ENCODE measurements around the gene SYT1.

The SYT1 gene

GRCh38 chr12:78871566-78871965, 7.0 kb downstream of the SYT1 start:
- no peak for TF ChIP-seq TRIM28 (IDR thresholded peaks at IDR 0.05; ENCODE audit: borderline replicate concordance, low read length)
- TF ChIP-seq ZNF623 (tag by site-specific recombination; IDR thresholded peaks at IDR 0.05) = no peak
- TF ChIP-seq ZBTB11 (tag by site-specific recombination; conservative IDR thresholded peaks at IDR 0.05; ENCODE audit: low read depth) = no peak
- TF ChIP-seq ZNF768 (tag by site-specific recombination; IDR thresholded peaks at IDR 0.05) = no peak
- TF ChIP-seq KLF9 (tag by site-specific recombination; IDR thresholded peaks at IDR 0.05; ENCODE audit: low read depth) = no peak
- no peak for TF ChIP-seq ZNF48 (tag by site-specific recombination; IDR thresholded peaks at IDR 0.05)
- TF ChIP-seq PRDM2 (tag by site-specific recombination; IDR thresholded peaks at IDR 0.05; ENCODE audit: borderline replicate concordance) = no peak
- Histone ChIP-seq H3K27ac (ENCODE audit: extremely low read depth, low read depth, low read length) (no peak overlapping the region), H3K4me1 (ENCODE audit: control insufficient read depth, insufficient read depth, low read length) (no peaks in the 10 kb centered on the region), H3K36me3 (ENCODE audit: control insufficient read depth in 2 of 2, insufficient read depth in 1 of 2, low read length in 2 of 2) (no peaks in the 10 kb centered on the region), H3K9me3 (ENCODE audit: control insufficient read depth, insufficient read depth, low read depth, low read length) (no peaks in the 10 kb centered on the region), H3K4me3 (ENCODE audit: low read depth, low read length) (no peak overlapping the region)
- POLR2A ChIA-PET = no interaction called here
- CTCF ChIA-PET = no interaction called here

GRCh38 chr12:78878459-78878858, 13.9 kb downstream of the SYT1 start:
- H3K27ac ChIP-seq (ENCODE audit: extremely low read depth, low read depth, low read length) = no peak overlapping the region
- H3K9me3 ChIP-seq (ENCODE audit: control insufficient read depth, insufficient read depth, low read depth, low read length) = no peaks in the 10 kb centered on the region
- H3K36me3 ChIP-seq (ENCODE audit: control insufficient read depth in 2 of 2, insufficient read depth in 1 of 2, low read length in 2 of 2) = no peaks in the 10 kb centered on the region
- POLR2A ChIA-PET = interaction anchor here (0.6 kb wide), 1 partner anchor 12 kb away, joined by 3 read pairs; no protein-coding TSS in a partner anchor
- TF ChIP-seq ZNF398 (tag by site-specific recombination; IDR thresholded peaks at IDR 0.05) (no peak), GLIS2 (tag by site-specific recombination; IDR thresholded peaks at IDR 0.05) (no peak), ZNF394 (tag by site-specific recombination; IDR thresholded peaks at IDR 0.05; ENCODE audit: borderline replicate concordance) (no peak), REST (tag by site-specific recombination; IDR thresholded peaks at IDR 0.05) (no peak), ZNF433 (tag by site-specific recombination; IDR thresholded peaks at IDR 0.05; ENCODE audit: low read depth) (no peak), ZNF670 (tag by site-specific recombination; IDR thresholded peaks at IDR 0.05; ENCODE audit: low read depth) (no peak), ZBTB1 (tag by site-specific recombination; IDR thresholded peaks at IDR 0.05) (no peak), ZNF155 (tag by site-specific recombination; IDR thresholded peaks at IDR 0.05) (no peak)
- H3K4me1 ChIP-seq (ENCODE audit: control insufficient read depth, insufficient read depth, low read length) = no peaks in the 10 kb centered on the region
- CTCF ChIA-PET = no interaction called here
- no peak overlapping the region for H3K4me3 ChIP-seq (ENCODE audit: low read depth, low read length)

Data from HEK293 (cell line).